Loucy (cell line): ENCODE measurements around the gene TTC7B.

ENCODE experiments used
- CTCF ChIP-seq: fragments of 200-600 bp; sonication (generic); conservative IDR thresholded peaks from 2 replicates; pipeline ENCODE4 v1.5.1; 2014; ENCODE audit warnings: mild to moderate bottlenecking, antibody characterized with exemption, low read length
- EZH2phosphoT487 ChIP-seq: fragments of 200-600 bp; IDR thresholded peaks from 2 replicates; pipeline ENCODE4 v1.6.1; 2018; ENCODE audit warnings: antibody characterized with exemption, mild to moderate bottlenecking, moderate library complexity, borderline replicate concordance

DNA sequence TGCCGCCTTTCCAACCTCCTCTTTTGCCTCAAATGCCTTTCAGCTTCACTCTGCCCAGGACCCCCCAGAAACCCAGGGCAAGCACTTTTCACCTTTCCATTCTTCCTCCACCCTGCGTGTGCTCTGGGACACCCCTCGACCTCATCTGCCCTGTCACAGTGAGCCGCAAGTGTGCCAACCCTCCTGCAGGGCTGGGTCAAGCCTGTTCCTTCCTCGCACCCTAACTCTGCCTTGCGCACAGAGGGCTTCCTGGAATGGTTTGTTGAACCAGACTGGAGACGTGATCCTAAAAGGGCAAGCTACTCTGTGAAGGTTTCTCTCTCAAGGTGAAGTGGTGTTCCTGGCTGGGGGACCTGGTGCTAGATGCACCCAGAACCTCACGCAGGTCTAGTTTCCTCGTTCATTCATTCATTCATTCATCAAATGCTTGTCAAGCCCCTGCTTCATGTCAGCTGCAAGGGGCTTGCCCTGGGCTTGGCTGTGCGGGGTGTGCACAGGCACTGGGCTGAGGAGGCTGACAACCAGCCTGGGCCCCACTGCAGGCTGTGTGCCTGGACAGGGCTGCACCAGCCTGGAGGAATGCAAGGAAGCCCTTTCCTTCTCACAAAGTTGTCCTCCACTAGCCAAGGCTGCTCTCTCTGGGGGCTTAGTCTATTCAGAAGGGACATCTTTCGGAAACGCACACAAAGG, 232.2 kb downstream of the TTC7B start:
- no peak for TF ChIP-seq CTCF
- no peak for TF ChIP-seq EZH2phosphoT487
